OCI-LY3 (cell line): Measurements from ENCODE around the gene LTBP1.

Experiments used
- H2AFZ ChIP-seq: fragments of 200-600, 300-600 bp; shearing (Covaris generic); 2 replicates; pipeline ENCODE4 v1.6.0; 2014; ENCODE audit warnings: antibody characterized with exemption, low read depth, low read length
- H3K27ac ChIP-seq: fragments of 200-600, 300-600 bp; sonication (generic); 2 replicates; pipeline ENCODE4 v1.5.1; 2014; ENCODE audit warnings: mild to moderate bottlenecking, low read length, moderate library complexity, mixed read lengths
- H3K27me3 ChIP-seq: fragments of 200-600, 300-600 bp; sonication (generic); 2 replicates; pipeline ENCODE4 v1.6.1; 2014; ENCODE audit warnings: low read depth, low read length, mixed read lengths
- H3K36me3 ChIP-seq: fragments of 200-600, 300-600 bp; sonication (generic); replicated peaks from 2 replicates; pipeline ENCODE3; 2014; ENCODE audit warnings: low read depth, low read length, mixed read lengths
- H3K4me1 ChIP-seq: fragments of 300-600, 200-600 bp; sonication (generic); 2 replicates; pipeline ENCODE4 v1.6.1; 2014; ENCODE audit warnings: low read length, mixed read lengths
- H3K4me2 ChIP-seq: fragments of 200-600, 300-600 bp; sonication (generic); 2 replicates; pipeline ENCODE4 v1.6.1; 2014; ENCODE audit warnings: low read length, mixed read lengths
- H3K4me3 ChIP-seq: fragments of 300-600, 200-600 bp; sonication (generic); 2 replicates; pipeline ENCODE4 v1.5.1; 2014; ENCODE audit warnings: antibody characterized with exemption, mild to moderate bottlenecking, low read length, moderate library complexity
- H3K79me2 ChIP-seq: fragments of 300-600, 200-600 bp; shearing (Covaris generic); 2 replicates; pipeline ENCODE4 v1.6.1; 2014; ENCODE audit warnings: mild to moderate bottlenecking, low read length, mixed read lengths
- H3K9ac ChIP-seq: fragments of 300-600, 200-600 bp; shearing (Covaris generic); 2 replicates; pipeline ENCODE4 v1.6.0; 2014; ENCODE audit warnings: mild to moderate bottlenecking, low read length, moderate library complexity
- H3K9me3 ChIP-seq: fragments of 200-600, 300-600 bp; shearing (Covaris generic); 2 replicates; pipeline ENCODE4 v1.6.1; 2014; ENCODE audit warnings: low read length, mixed read lengths; ENCODE audit not compliant: insufficient read depth
- H4K20me1 ChIP-seq: fragments of 200-600, 300-600 bp; sonication (generic); 2 replicates; pipeline ENCODE4 v1.6.1; 2016; ENCODE audit warnings: low read length, mixed read lengths; ENCODE audit not compliant: insufficient read depth
- EZH2phosphoT487 ChIP-seq: fragments of 200-600 bp; shearing (Covaris generic); IDR thresholded peaks from 2 replicates; pipeline ENCODE4 v1.6.1; 2018; ENCODE audit warnings: antibody characterized with exemption, mixed run types, low read depth
- TF ChIP-seq, protein P1 (sequence below): fragments of 200-600, 300-600 bp; sonication (generic); IDR thresholded peaks from 2 replicates; pipeline ENCODE4 v1.5.1; 2014; ENCODE audit warnings: antibody characterized with exemption, low read length, low read depth

LTBP1 gene

DNA sequence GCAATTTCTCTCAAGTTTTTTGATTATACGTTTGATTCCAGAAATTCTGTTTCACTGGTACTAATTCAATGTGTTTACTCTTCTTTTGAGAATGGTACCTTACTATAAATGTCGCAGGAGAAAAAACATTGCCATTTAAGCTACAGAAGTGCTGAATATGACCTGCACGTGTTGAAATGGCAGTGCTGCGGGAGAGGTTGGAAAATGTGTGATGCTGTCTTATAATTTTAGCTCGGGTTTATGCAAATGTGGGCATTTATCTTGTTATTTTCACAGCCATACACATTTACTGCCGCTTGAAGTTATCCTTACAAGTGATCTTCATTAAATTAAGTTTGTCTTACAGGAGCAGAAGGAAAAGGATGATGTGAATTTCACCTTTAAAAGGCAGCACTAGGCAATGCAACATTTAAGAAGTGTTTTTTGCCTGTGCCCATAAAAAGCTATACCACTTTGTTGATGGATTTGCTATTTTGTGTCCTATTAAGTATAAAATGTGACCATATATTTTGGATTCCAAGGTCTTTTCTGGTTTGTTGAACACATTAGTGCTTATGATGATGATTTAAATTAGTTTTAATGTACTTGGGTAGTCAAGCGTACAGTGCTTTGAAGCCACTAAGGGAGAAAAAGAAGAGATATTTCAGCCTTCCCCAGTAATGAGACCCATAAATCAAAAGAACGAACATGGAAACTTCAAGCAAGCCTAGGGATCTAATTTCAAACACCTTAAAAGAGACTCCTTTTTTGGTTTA, 112.1 kb downstream of the LTBP1 start:
- no peak overlapping the region for H2AFZ ChIP-seq
- no peak overlapping the region for H3K27ac ChIP-seq
- H3K79me2 ChIP-seq: no peaks in the 10 kb centered on the region
- no peaks in the 10 kb centered on the region for H3K4me1 ChIP-seq
- H3K9ac ChIP-seq: no peak overlapping the region
- H3K4me2 ChIP-seq: no peak overlapping the region
- H4K20me1 ChIP-seq: no peaks in the 10 kb centered on the region
- no peak for TF ChIP-seq EZH2phosphoT487
- TF ChIP-seq, protein P1, sequence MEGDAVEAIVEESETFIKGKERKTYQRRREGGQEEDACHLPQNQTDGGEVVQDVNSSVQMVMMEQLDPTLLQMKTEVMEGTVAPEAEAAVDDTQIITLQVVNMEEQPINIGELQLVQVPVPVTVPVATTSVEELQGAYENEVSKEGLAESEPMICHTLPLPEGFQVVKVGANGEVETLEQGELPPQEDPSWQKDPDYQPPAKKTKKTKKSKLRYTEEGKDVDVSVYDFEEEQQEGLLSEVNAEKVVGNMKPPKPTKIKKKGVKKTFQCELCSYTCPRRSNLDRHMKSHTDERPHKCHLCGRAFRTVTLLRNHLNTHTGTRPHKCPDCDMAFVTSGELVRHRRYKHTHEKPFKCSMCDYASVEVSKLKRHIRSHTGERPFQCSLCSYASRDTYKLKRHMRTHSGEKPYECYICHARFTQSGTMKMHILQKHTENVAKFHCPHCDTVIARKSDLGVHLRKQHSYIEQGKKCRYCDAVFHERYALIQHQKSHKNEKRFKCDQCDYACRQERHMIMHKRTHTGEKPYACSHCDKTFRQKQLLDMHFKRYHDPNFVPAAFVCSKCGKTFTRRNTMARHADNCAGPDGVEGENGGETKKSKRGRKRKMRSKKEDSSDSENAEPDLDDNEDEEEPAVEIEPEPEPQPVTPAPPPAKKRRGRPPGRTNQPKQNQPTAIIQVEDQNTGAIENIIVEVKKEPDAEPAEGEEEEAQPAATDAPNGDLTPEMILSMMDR: no peak
- no peaks in the 10 kb centered on the region for H3K27me3 ChIP-seq
- no peaks in the 10 kb centered on the region for H3K9me3 ChIP-seq
- no peaks in the 10 kb centered on the region for H3K36me3 ChIP-seq
- no peak overlapping the region for H3K4me3 ChIP-seq

DNA sequence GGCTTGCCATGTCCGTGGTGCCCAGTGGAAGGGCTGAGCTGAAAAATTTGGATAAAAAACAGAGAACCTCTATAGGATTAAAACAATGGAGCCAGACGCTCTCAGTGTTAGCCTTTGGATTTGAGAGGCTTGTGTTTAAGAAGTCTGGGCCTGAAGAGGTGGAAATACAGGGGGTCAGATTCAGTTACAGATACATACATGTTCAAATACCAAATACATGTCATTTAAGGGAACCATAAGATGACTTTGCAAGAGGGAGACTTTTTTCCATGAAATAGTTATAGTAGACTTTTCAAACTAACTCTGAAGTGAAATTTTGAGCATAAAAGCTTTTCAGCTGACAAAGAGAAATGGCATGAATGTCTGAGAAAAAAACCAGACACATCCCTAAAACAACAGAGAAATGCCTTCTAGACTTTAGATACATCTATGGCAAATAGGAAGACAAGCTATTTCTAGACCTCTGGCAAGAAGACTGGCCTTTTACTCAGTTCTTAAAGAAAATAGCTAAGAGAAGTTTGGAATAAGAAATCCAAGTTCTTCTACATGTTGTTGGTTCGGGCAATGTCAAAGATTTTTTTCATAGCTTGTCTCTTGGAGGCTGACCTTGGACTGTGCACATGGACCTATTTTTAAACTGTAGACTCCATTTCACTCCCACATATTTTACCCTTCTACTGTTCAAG, 112.9 kb downstream of the LTBP1 start:
- no peak overlapping the region for H3K4me2 ChIP-seq
- H3K79me2 ChIP-seq: no peaks in the 10 kb centered on the region
- no peaks in the 10 kb centered on the region for H4K20me1 ChIP-seq
- H3K9me3 ChIP-seq: no peaks in the 10 kb centered on the region
- H3K4me1 ChIP-seq: no peaks in the 10 kb centered on the region
- no peak overlapping the region for H2AFZ ChIP-seq
- no peak overlapping the region for H3K27ac ChIP-seq
- TF ChIP-seq, protein P1: no peak
- TF ChIP-seq EZH2phosphoT487: no peak
- no peaks in the 10 kb centered on the region for H3K27me3 ChIP-seq
- H3K9ac ChIP-seq: no peak overlapping the region
- H3K4me3 ChIP-seq: no peak overlapping the region
- no peaks in the 10 kb centered on the region for H3K36me3 ChIP-seq

DNA sequence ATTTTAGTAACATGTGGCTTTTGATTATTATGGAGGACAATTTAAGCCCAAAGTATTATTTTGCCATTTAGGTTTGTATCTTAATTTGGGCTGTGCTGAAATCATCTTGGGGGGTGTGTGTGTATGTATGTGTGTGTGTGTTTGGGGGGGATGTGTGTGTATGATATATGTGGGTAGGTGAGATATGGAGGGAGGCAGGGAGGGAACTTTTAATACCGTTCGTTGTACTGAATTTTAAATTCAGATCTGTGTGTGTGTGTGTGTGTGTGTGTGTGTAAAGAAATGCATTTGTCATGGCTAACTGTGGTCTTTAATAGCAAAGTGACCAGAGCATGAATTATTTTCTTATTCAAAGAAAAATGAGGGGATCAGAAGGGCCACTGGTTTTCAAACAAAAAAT, 113.7 kb downstream of the LTBP1 start:
- no peaks in the 10 kb centered on the region for H3K27me3 ChIP-seq
- no peak overlapping the region for H3K9ac ChIP-seq
- no peak overlapping the region for H3K4me3 ChIP-seq
- no peaks in the 10 kb centered on the region for H3K79me2 ChIP-seq
- no peak overlapping the region for H3K4me2 ChIP-seq
- no peak for TF ChIP-seq EZH2phosphoT487
- TF ChIP-seq, protein P1: no peak
- H2AFZ ChIP-seq: no peak overlapping the region
- 0 out of 2 replicates have a peak, but pooled peaks cover under 1% of the 10 kb centered on the region for H3K4me1 ChIP-seq
- H3K36me3 ChIP-seq: no peaks in the 10 kb centered on the region
- H4K20me1 ChIP-seq: no peaks in the 10 kb centered on the region
- H3K27ac ChIP-seq: no peak overlapping the region
- H3K9me3 ChIP-seq: no peaks in the 10 kb centered on the region

DNA sequence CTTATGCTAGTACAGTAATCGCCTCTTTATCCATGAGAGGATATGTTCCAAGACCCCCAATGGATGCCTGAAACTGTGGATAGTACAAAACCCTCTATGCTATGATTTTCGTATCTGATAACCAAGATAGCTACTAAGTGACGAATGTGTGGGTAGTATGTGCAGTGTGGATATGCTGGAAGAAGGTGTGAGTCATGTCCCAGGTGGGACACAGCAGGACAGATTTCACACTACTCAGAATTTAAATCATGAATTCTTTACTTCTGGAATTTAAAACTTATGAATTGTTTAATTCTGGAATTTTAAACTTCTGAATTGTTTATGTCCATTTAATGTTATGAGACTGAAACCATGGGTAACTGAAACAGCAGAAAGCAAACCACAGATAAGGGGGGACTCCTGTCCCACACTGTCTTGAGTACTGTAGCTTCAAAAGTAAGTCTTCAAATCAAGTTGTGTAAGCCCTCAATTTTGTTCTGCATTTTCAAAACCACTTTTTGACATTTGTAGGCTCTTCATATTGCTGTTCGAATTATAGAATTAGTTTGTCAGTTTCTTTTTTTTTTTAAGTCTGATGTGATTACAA, 116.0 kb downstream of the LTBP1 start:
- Histone ChIP-seq H3K4me2 (no peak overlapping the region), H4K20me1 (no peaks in the 10 kb centered on the region), H3K4me1 (peaks cover 5% of the 10 kb centered on the region; the same call in 1 of the 2 replicates), H3K9ac (no peak overlapping the region), H3K27ac (no peak overlapping the region), H3K27me3 (no peaks in the 10 kb centered on the region), H2AFZ (no peak overlapping the region), H3K79me2 (no peaks in the 10 kb centered on the region), H3K4me3 (no peak overlapping the region), H3K9me3 (no peaks in the 10 kb centered on the region), H3K36me3 (no peaks in the 10 kb centered on the region)
- TF ChIP-seq, protein P1: no peak
- TF ChIP-seq EZH2phosphoT487: no peak
